Adrenal gland (tissue), 5 donors: ENCODE results near the gene RASGRF2.

Experiments used
- CTCF ChIP-seq, 6 experiments: fragments of 450-650 bp in 4 of 6; fragments of 200-600 bp in 2 of 6; sonication (generic) in 1 of 6; IDR thresholded peaks; 1 replicate in 5 of 6; 2 replicates in 1 of 6; pipeline versions ENCODE4 v1.5.1 to v1.8.0; 2016 to 2021; ENCODE audit warnings: antibody characterized with exemption in 6 of 6, mild to moderate bottlenecking in 2 of 6, moderate library complexity in 1 of 6
- POLR2A ChIP-seq, 2 donors: fragments of 450-650 bp; IDR thresholded peaks; one replicate each; pipeline ENCODE4 v1.6.1; 2017; ENCODE audit warnings: antibody characterized with exemption in 2 of 2, mild to moderate bottlenecking in 2 of 2, moderate library complexity in 1 of 2
- donor health status: DM: no; HTN: no; CAD: no.

GRCh38 chr5:80937584-80938356, 22.4 kb upstream of the RASGRF2 start:
- TF ChIP-seq POLR2A (IDR thresholded peaks at IDR 0.05) = no peak
- no peak for TF ChIP-seq CTCF (IDR thresholded peaks at IDR 0.05)
